ENCODE measurements around the gene PARP1.
A peak's percentile ranks its signal among the peaks of the same experiment; 100 is the strongest.
"Not testable (repeated sequence)": the region's sequence is repeated elsewhere in the genome, so short reads cannot be mapped to it uniquely, and the experiment has no call there.

PARP1 gene

DNA sequence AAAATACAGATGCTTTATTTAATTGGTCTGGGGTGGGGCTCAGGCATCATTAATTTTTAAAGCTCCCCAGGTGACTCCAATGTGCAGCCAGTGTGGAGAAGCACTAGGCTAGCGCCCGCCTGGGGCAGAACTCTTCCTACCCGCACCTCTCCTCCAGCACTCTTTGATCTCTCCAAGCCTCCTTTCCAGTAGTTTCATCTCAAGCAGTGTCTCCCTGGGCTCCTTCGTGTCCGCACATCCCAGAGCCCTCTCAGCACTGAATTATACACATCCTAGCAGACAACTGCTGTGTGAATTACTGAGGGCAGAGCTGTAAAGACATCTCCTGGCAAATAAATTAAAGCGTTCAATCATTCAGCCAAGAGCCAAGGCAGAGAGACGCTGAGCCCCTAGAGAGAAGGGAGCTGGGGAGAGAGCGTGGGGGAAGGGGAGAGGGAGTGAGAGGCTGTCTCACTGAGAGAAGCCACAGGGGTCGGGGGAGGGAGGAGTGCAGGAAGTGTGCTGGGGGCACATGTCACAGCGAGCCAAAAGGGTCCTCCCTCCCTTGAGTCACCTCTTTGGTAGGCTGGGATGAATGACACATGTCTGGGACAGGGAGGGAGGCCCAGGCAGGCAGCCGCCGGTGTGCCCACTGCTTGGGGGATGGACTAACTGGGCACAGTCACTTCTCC, 21.0 kb upstream of the PARP1 start:
- Histone ChIP-seq H3K4me3 (ENCODE audit: insufficient read length, low read depth) (no peak overlapping the region), H3K36me3 (ENCODE audit: insufficient read depth, insufficient read length, low read length) (no peaks in the 10 kb centered on the region), H3K9ac (ENCODE audit: insufficient read length, low read depth) (no peak overlapping the region), H3K9me3 (ENCODE audit: insufficient read depth, low read length) (no peaks in the 10 kb centered on the region), H3K27me3 (ENCODE audit: insufficient read depth, insufficient read length) (peaks cover 11% of the 10 kb centered on the region), H3K4me1 (ENCODE audit: insufficient read depth, insufficient read length) (peaks cover 16% of the 10 kb centered on the region)
- no peak for DNase-seq (ENCODE audit: low read depth, low spot score)
- TF ChIP-seq YY1 (IDR thresholded peaks at IDR 0.05; ENCODE audit: insufficient read depth, insufficient read length), result no peak
- no peak for TF ChIP-seq SUZ12 (IDR thresholded peaks at IDR 0.05; ENCODE audit: extremely low read depth, insufficient read depth, insufficient read length)
- TF ChIP-seq ZNF274 (IDR thresholded peaks at IDR 0.05; ENCODE audit: low read depth, low read length), result no peak

DNA sequence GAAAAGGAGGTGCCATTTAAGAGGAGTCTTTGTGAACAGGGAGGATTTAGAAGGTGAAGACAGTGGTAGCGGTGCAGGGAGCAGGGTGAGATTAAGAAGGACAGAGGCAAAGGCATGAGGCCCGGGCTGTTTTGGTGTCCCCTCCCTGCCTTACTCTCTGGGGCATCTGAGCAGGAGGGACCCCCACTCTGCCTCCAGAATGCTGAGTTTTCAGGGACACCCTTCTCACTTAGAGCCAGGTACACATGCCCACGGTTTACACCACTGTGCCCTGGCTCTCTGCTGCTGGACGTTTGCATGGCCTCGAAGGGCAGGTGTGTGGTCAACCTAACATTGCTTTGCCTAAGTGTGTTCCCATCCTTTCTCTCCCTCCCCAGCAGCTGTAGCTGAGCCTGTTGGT, 20.5 kb upstream of the PARP1 start:
- peaks cover 11% of the 10 kb centered on the region for H3K27me3 ChIP-seq (ENCODE audit: insufficient read depth, insufficient read length)
- H3K9ac ChIP-seq (ENCODE audit: insufficient read length, low read depth), result peak overlapping the region; percentile 34
- H3K4me1 ChIP-seq (ENCODE audit: insufficient read depth, insufficient read length), result peaks cover 16% of the 10 kb centered on the region
- no peak overlapping the region for H3K4me3 ChIP-seq (ENCODE audit: insufficient read length, low read depth)
- H3K36me3 ChIP-seq (ENCODE audit: insufficient read depth, insufficient read length, low read length), result no peaks in the 10 kb centered on the region
- no peaks in the 10 kb centered on the region for H3K9me3 ChIP-seq (ENCODE audit: insufficient read depth, low read length)
- TF ChIP-seq ZNF274 (IDR thresholded peaks at IDR 0.05; ENCODE audit: low read depth, low read length) (no peak), YY1 (IDR thresholded peaks at IDR 0.05; ENCODE audit: insufficient read depth, insufficient read length) (no peak), SUZ12 (IDR thresholded peaks at IDR 0.05; ENCODE audit: extremely low read depth, insufficient read depth, insufficient read length) (no peak)
- no peak for DNase-seq (ENCODE audit: low read depth, low spot score)

DNA sequence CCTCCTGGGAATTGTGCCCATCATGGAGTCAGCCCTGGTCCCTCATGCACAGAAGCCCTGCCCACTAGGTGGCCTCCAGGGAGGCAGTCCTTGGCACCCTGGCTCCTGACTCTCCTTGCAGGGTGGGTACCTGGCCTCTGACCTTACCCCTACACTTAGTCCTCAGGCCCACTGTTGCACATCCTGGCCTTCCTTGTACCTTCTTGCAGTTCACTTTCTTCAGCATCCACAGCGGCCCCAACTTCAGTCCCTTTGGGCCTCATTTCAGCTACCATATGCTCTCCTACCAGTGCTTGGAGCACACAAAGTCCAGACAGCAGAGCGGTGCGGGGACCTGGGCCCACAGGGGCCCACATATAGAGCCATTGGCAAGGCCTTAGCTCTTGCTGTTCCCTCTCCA, 19.2 kb upstream of the PARP1 start:
- no peak for TF ChIP-seq SUZ12 (IDR thresholded peaks at IDR 0.05; ENCODE audit: extremely low read depth, insufficient read depth, insufficient read length)
- no peak overlapping the region for H3K4me3 ChIP-seq (ENCODE audit: insufficient read length, low read depth)
- no peaks in the 10 kb centered on the region for H3K9me3 ChIP-seq (ENCODE audit: insufficient read depth, low read length)
- H3K27me3 ChIP-seq (ENCODE audit: insufficient read depth, insufficient read length), result peaks cover 19% of the 10 kb centered on the region
- DNase-seq (ENCODE audit: low read depth, low spot score), result no peak
- H3K4me1 ChIP-seq (ENCODE audit: insufficient read depth, insufficient read length), result peaks cover 12% of the 10 kb centered on the region
- H3K36me3 ChIP-seq (ENCODE audit: insufficient read depth, insufficient read length, low read length), result no peaks in the 10 kb centered on the region
- no peak overlapping the region for H3K9ac ChIP-seq (ENCODE audit: insufficient read length, low read depth)

DNA sequence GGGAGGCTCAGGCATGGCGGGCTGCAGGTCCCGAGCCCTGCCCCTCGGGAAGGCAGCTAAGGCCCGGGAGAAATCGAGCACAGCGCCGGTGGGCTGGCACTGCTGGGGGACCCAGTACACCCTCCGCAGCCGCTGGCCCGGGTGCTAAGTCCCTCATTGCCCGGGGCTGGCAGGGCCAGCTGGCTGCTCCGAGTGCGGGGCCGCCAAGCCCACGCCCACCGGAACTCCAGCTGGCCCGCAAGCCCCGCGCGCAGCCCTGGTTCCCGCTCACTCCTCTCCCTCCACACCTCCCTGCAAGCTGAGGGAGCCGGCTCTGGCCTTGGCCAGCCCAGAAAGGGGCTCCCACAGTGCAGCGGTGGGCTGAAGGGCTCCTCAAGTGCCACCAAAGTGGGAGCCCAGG, 18.5 kb upstream of the PARP1 start:
- H3K9ac ChIP-seq (ENCODE audit: insufficient read length, low read depth); H3K36me3 ChIP-seq (ENCODE audit: insufficient read depth, insufficient read length, low read length); DNase-seq (ENCODE audit: low read depth, low spot score); H3K4me3 ChIP-seq (ENCODE audit: insufficient read length, low read depth); H3K9me3 ChIP-seq (ENCODE audit: insufficient read depth, low read length): not testable (repeated sequence)
- peaks cover 12% of the 10 kb centered on the region for H3K4me1 ChIP-seq (ENCODE audit: insufficient read depth, insufficient read length)
- H3K27me3 ChIP-seq (ENCODE audit: insufficient read depth, insufficient read length), result peaks cover 19% of the 10 kb centered on the region

DNA sequence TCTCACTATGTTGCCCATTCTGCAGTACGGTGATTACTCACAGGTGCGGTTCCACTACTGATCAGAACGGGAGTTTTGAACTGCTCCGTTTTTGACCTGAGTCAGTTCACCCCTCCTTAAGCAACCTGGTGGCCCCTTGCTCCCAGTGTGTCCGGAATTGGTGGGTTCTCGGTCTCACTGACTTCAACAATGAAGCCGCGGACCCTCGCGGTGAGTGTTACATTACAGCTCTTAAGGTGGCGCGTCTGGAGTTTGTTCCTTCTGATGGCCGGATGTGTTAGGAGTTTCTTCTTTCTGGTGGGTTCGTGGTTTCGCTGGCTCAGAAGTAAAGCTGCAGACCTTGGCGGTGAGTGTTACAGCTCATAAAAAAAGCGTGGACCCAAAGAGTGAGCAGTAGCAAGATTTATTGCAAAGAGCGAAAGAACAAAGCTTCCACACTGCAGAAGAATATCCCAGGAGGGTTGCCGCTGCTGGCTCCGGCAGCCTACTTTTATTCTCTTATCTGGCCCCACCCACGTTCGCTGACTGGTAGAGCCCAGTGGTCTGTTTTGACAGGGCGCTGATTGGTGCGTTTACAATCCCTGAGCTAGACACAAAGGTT, 17.6 kb upstream of the PARP1 start:
- TF ChIP-seq ZNF274 (IDR thresholded peaks at IDR 0.05; ENCODE audit: low read depth, low read length), result no peak
- no peak for TF ChIP-seq YY1 (IDR thresholded peaks at IDR 0.05; ENCODE audit: insufficient read depth, insufficient read length)
- no peak for TF ChIP-seq SUZ12 (IDR thresholded peaks at IDR 0.05; ENCODE audit: extremely low read depth, insufficient read depth, insufficient read length)
- DNase-seq (ENCODE audit: low read depth, low spot score), result no peak
- Histone ChIP-seq H3K9me3 (ENCODE audit: insufficient read depth, low read length) (no peaks in the 10 kb centered on the region), H3K36me3 (ENCODE audit: insufficient read depth, insufficient read length, low read length) (no peaks in the 10 kb centered on the region), H3K4me1 (ENCODE audit: insufficient read depth, insufficient read length) (peaks cover 12% of the 10 kb centered on the region), H3K9ac (ENCODE audit: insufficient read length, low read depth) (no peak overlapping the region), H3K4me3 (ENCODE audit: insufficient read length, low read depth) (no peak overlapping the region), H3K27me3 (ENCODE audit: insufficient read depth, insufficient read length) (peaks cover 23% of the 10 kb centered on the region)

DNA sequence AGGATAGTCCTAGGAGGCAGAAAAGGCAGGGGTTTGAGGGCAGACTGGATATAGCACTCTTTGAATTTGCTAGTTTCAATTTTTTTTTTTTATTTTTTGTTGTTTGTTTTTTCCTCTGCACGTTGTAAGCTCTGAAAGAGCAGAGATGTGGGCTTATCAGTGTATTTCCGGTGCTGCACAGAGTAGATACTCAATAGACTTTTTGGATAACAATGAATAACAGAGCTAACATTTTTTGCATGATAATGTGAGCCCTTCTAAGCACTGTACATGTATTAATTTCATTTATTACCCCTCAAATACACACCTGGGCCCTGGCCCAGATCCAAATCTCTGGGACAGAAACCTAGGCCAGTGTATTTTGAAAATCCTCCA, 17.1 kb upstream of the PARP1 start:
- H3K36me3 ChIP-seq (ENCODE audit: insufficient read depth, insufficient read length, low read length), result no peaks in the 10 kb centered on the region
- DNase-seq (ENCODE audit: low read depth, low spot score), result no peak
- no peaks in the 10 kb centered on the region for H3K9me3 ChIP-seq (ENCODE audit: insufficient read depth, low read length)
- TF ChIP-seq YY1 (IDR thresholded peaks at IDR 0.05; ENCODE audit: insufficient read depth, insufficient read length) (no peak), SUZ12 (IDR thresholded peaks at IDR 0.05; ENCODE audit: extremely low read depth, insufficient read depth, insufficient read length) (no peak), ZNF274 (IDR thresholded peaks at IDR 0.05; ENCODE audit: low read depth, low read length) (no peak)
- H3K4me1 ChIP-seq (ENCODE audit: insufficient read depth, insufficient read length), result peaks cover 9% of the 10 kb centered on the region
- peaks cover 24% of the 10 kb centered on the region for H3K27me3 ChIP-seq (ENCODE audit: insufficient read depth, insufficient read length)
- no peak overlapping the region for H3K9ac ChIP-seq (ENCODE audit: insufficient read length, low read depth)
- H3K4me3 ChIP-seq (ENCODE audit: insufficient read length, low read depth), result no peak overlapping the region

DNA sequence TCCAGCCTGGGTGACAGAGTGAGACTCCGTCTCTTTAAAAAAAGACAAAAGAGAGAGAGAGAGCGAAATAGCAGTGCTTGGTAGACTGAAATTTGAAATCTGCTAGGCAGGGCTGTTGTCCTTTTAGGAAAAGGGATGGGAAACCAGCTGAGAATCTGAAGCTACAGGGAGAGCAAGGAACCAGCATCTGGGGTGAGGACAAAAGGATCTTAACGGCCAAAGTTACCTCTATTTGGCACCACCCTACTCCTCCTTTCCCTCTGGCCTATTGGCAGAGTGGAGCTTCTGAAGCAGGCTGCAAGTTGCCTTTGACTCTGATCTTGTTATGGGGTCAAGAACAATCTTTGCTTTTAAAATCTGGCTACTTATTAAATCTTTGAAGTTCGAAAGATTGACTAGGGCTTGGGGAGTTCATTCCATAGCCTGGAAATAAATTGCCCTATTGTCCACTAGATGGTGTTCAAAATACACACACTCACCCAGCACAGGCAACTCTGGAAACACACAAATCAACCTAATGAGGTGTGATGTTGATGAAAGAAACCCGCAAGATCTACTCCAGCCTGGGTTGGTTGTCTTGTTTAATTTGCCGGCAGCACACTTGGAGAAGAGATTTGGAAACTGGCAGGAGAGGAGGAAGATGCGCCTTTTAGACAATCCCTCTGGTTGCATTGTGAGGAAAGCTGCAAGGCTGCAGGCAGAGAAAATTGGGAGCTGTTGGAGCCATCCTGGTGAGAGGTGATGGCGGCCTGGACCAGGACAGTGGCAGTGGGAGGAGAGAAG, 16.5 kb upstream of the PARP1 start:
- Histone ChIP-seq H3K4me1 (ENCODE audit: insufficient read depth, insufficient read length) (peaks cover 6% of the 10 kb centered on the region), H3K9me3 (ENCODE audit: insufficient read depth, low read length) (no peaks in the 10 kb centered on the region), H3K4me3 (ENCODE audit: insufficient read length, low read depth) (no peak overlapping the region), H3K36me3 (ENCODE audit: insufficient read depth, insufficient read length, low read length) (no peaks in the 10 kb centered on the region), H3K27me3 (ENCODE audit: insufficient read depth, insufficient read length) (peaks cover 26% of the 10 kb centered on the region), H3K9ac (ENCODE audit: insufficient read length, low read depth) (no peak overlapping the region)
- no peak for DNase-seq (ENCODE audit: low read depth, low spot score)
- TF ChIP-seq YY1 (IDR thresholded peaks at IDR 0.05; ENCODE audit: insufficient read depth, insufficient read length) (no peak), ZNF274 (IDR thresholded peaks at IDR 0.05; ENCODE audit: low read depth, low read length) (no peak), SUZ12 (IDR thresholded peaks at IDR 0.05; ENCODE audit: extremely low read depth, insufficient read depth, insufficient read length) (no peak)

Measured in NT2/D1 (cell line).